G401 (cell line): Measurements from ENCODE around the gene PPEF1. TPM values are rescaled to one million over a fixed set of nuclear protein-coding genes. Genes with fewer than 3 reads are reported as not detected.

ENCODE experiments used
- DNase-seq: peaks from one replicate; pipeline ENCODE4 v3.0.0-alpha.2; 2015; ENCODE audit warnings: low spot score
- in situ Hi-C: cut with HindIII; loops from 2 replicates; pipeline ENCODE4 v1.10.0; 2016; ENCODE audit warnings: low sequenced_read_pairs, mixed read lengths
- total RNA-seq: library from RNA; depleted of rRNA; stranded (reverse); fragments of >200 nt; shearing (Covaris generic); gene quantifications from 2 replicates; pipeline ENCODE4 v1.2.3, GENCODE V29; 2014; rRNA removed

PPEF1 gene
- total RNA-seq: not detected in 2 replicates

GRCh38 chrX:18707426-18708049 is at the start of gene PPEF1:
Gene PPEF1 (plus strand): TSS chrX:18707645. CDS start chrX:18707781, 136 bp downstream.
- in situ Hi-C loops: no loop called here
- DNase-seq: no peak

GRCh38 chrX:18661273-18661672 is 46.2 kb upstream of the PPEF1 start:
- DNase-seq: no peak
- in situ Hi-C loops: no loop called here

- DNase-seq: no peak
Measured at GRCh38 chrX:18664947-18665346, 42.5 kb upstream of the PPEF1 start.

GRCh38 chrX:18666614-18667013 is 40.8 kb upstream of the PPEF1 start:
- in situ Hi-C loops: no loop called here

More at GRCh38 chrX:18664947-18665346, 42.5 kb upstream of the PPEF1 start:
- in situ Hi-C loops: no loop called here

GRCh38 chrX:18668071-18668835 is 39.2 kb upstream of the PPEF1 start:
- DNase-seq: no peak
- in situ Hi-C loops: no loop called here

More at GRCh38 chrX:18666614-18667013, 40.8 kb upstream of the PPEF1 start:
- DNase-seq: no peak

GRCh38 chrX:18672008-18672407 is 35.4 kb upstream of the PPEF1 start, which contains the start of gene RS1:
Gene RS1 (minus strand): TSS chrX:18672108. CDS start chrX:18672068, 40 bp downstream.
- in situ Hi-C loops: no loop called here

GRCh38 chrX:18674417-18674787 is 33.0 kb upstream of the PPEF1 start:
- in situ Hi-C loops: no loop called here
- no peak for DNase-seq

More at GRCh38 chrX:18672008-18672407, 35.4 kb upstream of the PPEF1 start, which contains the start of gene RS1:
- no peak for DNase-seq

GRCh38 chrX:18674788-18675735 is 32.4 kb upstream of the PPEF1 start:
- DNase-seq: peak; percentile 87
- in situ Hi-C loops: no loop called here

- DNase-seq: no peak
- in situ Hi-C loops: no loop called here
Measured at GRCh38 chrX:18676050-18676449, 31.4 kb upstream of the PPEF1 start.

- no peak for DNase-seq
- in situ Hi-C loops: no loop called here
Measured at GRCh38 chrX:18676470-18676869, 31.0 kb upstream of the PPEF1 start.

- in situ Hi-C loops: no loop called here
- DNase-seq: no peak
Measured at GRCh38 chrX:18677161-18677869, 30.1 kb upstream of the PPEF1 start.

GRCh38 chrX:18681996-18682395 is 25.4 kb upstream of the PPEF1 start:
- in situ Hi-C loops: no loop called here
- DNase-seq: peak; percentile 29

- no peak for DNase-seq
- in situ Hi-C loops: no loop called here
Measured at GRCh38 chrX:18682979-18683387, 24.5 kb upstream of the PPEF1 start.

GRCh38 chrX:18687856-18688495 is 19.5 kb upstream of the PPEF1 start:
- in situ Hi-C loops: no loop called here
- DNase-seq: no peak

GRCh38 chrX:18691431-18691830 is 16.0 kb upstream of the PPEF1 start:
- in situ Hi-C loops: no loop called here
- no peak for DNase-seq

GRCh38 chrX:18692541-18692940 is 14.9 kb upstream of the PPEF1 start:
- no peak for DNase-seq
- in situ Hi-C loops: no loop called here

GRCh38 chrX:18696653-18697052 is 10.8 kb upstream of the PPEF1 start:
- DNase-seq: no peak

More at GRCh38 chrX:18696653-18697052, 10.8 kb upstream of the PPEF1 start:
- in situ Hi-C loops: no loop called here
